NCI-H748 (cell line): ENCODE results near the gene ADARB2.
"Not testable (repeated sequence)": the region's sequence is repeated elsewhere in the genome, so short reads cannot be mapped to it uniquely, and the experiment has no call there.

Source experiments
- DNase-seq: peaks from one replicate; lab custom pipeline; 2025; ENCODE audit not compliant: unreplicated experiment; lab: John Stamatoyannopoulos, UW

The ADARB2 gene

GRCh38 chr10:1737222-1738061 lies at the start of gene ADARB2:
TSS of gene ADARB2 (minus strand) at chr10:1737525.
- DNase-seq, result peak; percentile 97

GRCh38 chr10:1785835-1786234 lies 48.5 kb upstream of the ADARB2 start:
- no peak for DNase-seq

- peak; percentile 88 for DNase-seq
Observed at GRCh38 chr10:1782841-1783240, 45.5 kb upstream of the ADARB2 start.

GRCh38 chr10:1779796-1780195 lies 42.5 kb upstream of the ADARB2 start:
- no peak for DNase-seq

GRCh38 chr10:1778375-1778969 lies 41.1 kb upstream of the ADARB2 start:
- no peak for DNase-seq

GRCh38 chr10:1776127-1776662 lies 38.9 kb upstream of the ADARB2 start:
- no peak for DNase-seq

GRCh38 chr10:1774796-1775195 lies 37.5 kb upstream of the ADARB2 start:
- peak; percentile 86 for DNase-seq

- not testable (repeated sequence) for DNase-seq
Observed at GRCh38 chr10:1773204-1773603, 35.9 kb upstream of the ADARB2 start.

- DNase-seq, result no peak
Observed at GRCh38 chr10:1766049-1766448, 28.7 kb upstream of the ADARB2 start.

GRCh38 chr10:1762076-1762475 lies 24.8 kb upstream of the ADARB2 start:
- DNase-seq, result no peak

GRCh38 chr10:1754506-1755153 lies 17.3 kb upstream of the ADARB2 start:
- DNase-seq, result peak; percentile 38

- DNase-seq, result no peak
Observed at GRCh38 chr10:1752153-1752552, 14.8 kb upstream of the ADARB2 start.

- DNase-seq, result no peak
Observed at GRCh38 chr10:1747590-1748157, 10.3 kb upstream of the ADARB2 start.

- DNase-seq, result no peak
Observed at GRCh38 chr10:1746796-1747195, 9.5 kb upstream of the ADARB2 start.

GRCh38 chr10:1745780-1746456 lies 8.6 kb upstream of the ADARB2 start:
- peak; percentile 21 for DNase-seq

GRCh38 chr10:1744524-1744923 lies 7.2 kb upstream of the ADARB2 start:
- DNase-seq, result no peak

GRCh38 chr10:1743141-1743540 lies 5.8 kb upstream of the ADARB2 start:
- no peak for DNase-seq

GRCh38 chr10:1741450-1741849 lies 4.1 kb upstream of the ADARB2 start:
- DNase-seq, result no peak

GRCh38 chr10:1739751-1740150 lies 2.4 kb upstream of the ADARB2 start:
- peak; percentile 94 for DNase-seq

- peak; percentile 83 for DNase-seq
Observed at GRCh38 chr10:1738950-1739349, 1.6 kb upstream of the ADARB2 start.

GRCh38 chr10:1736972-1737221 lies 428 bp downstream of the ADARB2 start:
- DNase-seq, result no peak
